GM23248 (cell line): Measurements from ENCODE around the gene PPP2R5A. TPM values are rescaled to one million over a fixed set of nuclear protein-coding genes. Genes with fewer than 3 reads are reported as not detected.

Experiments
- DNase-seq: peaks from one replicate; pipeline ENCODE4 v3.0.0-alpha.2; 2015
- H2AFZ ChIP-seq: fragments of 200-600 bp; sonication (generic); 2 replicates; pipeline ENCODE4 v1.6.1; 2016; ENCODE audit warnings: antibody characterized with exemption
- H3F3A ChIP-seq: fragments of 200-600 bp; sonication (generic); 2 replicates; pipeline ENCODE4 v1.6.1; 2016; ENCODE audit warnings: mild to moderate bottlenecking, antibody characterized with exemption, mixed run types; ENCODE audit not compliant: insufficient read depth
- H3K27ac ChIP-seq: fragments of 200-600 bp; sonication (generic); 2 replicates; pipeline ENCODE4 v1.5.1; 2016; ENCODE audit warnings: mild to moderate bottlenecking
- H3K27me3 ChIP-seq: fragments of 200-600 bp; sonication (generic); replicated peaks from 2 replicates; pipeline ENCODE4 v1.6.1; 2016; ENCODE audit warnings: mild to moderate bottlenecking; ENCODE audit not compliant: insufficient read depth
- H3K36me3 ChIP-seq: fragments of 200-600 bp; sonication (generic); 2 replicates; pipeline ENCODE4 v1.6.1; 2016; ENCODE audit warnings: low read depth, mild to moderate bottlenecking
- H3K4me1 ChIP-seq: fragments of 200-600 bp; sonication (generic); 2 replicates; pipeline ENCODE4 v1.6.1; 2016; ENCODE audit warnings: mild to moderate bottlenecking; ENCODE audit not compliant: insufficient read depth
- H3K4me2 ChIP-seq: fragments of 200-600 bp; sonication (generic); one replicate; pipeline ENCODE4 v1.6.1; 2016; ENCODE audit warnings: mild to moderate bottlenecking; ENCODE audit not compliant: unreplicated experiment
- H3K4me3 ChIP-seq: fragments of 200-600 bp; sonication (generic); 2 replicates; pipeline ENCODE4 v1.5.1; 2016; ENCODE audit warnings: mild to moderate bottlenecking
- H3K79me2 ChIP-seq: fragments of 200-600 bp; sonication (generic); 2 replicates; pipeline ENCODE4 v1.6.1; 2016; ENCODE audit warnings: mild to moderate bottlenecking; ENCODE audit not compliant: insufficient read depth
- H3K9ac ChIP-seq: fragments of 200-600 bp; sonication (generic); 2 replicates; pipeline ENCODE4 v1.6.1; 2016; ENCODE audit warnings: mild to moderate bottlenecking
- H3K9me2 ChIP-seq: fragments of 200-600 bp; sonication (generic); 2 replicates; pipeline ENCODE4 v1.6.1; 2016; ENCODE audit warnings: mixed run types, mild to moderate bottlenecking, moderate library complexity; ENCODE audit not compliant: insufficient read depth
- H3K9me3 ChIP-seq: fragments of 200-600 bp; sonication (generic); one replicate; pipeline ENCODE4 v1.6.1; 2017; ENCODE audit warnings: low read depth
- H4K20me1 ChIP-seq: fragments of 200-600 bp; sonication (generic); 2 replicates; pipeline ENCODE4 v1.6.0; 2016; ENCODE audit not compliant: insufficient read depth
- EZH2 ChIP-seq: fragments of 200-600 bp; sonication (generic); IDR thresholded peaks from 2 replicates; pipeline ENCODE4 v1.6.1; 2018; ENCODE audit warnings: antibody characterized with exemption, mild to moderate bottlenecking; ENCODE audit not compliant: insufficient read depth, poor library complexity, severe bottlenecking
- EZH2phosphoT487 ChIP-seq: fragments of 200-600 bp; sonication (generic); IDR thresholded peaks from 2 replicates; pipeline ENCODE4 v1.6.1; 2018; ENCODE audit warnings: antibody characterized with exemption, moderate library complexity, mild to moderate bottlenecking, low read depth; ENCODE audit not compliant: insufficient read depth
- WGBS, 2 experiments: methylation state at CpG; one replicate each; pipeline ENCODE4 v1.1.6; 2015 to 2017; ENCODE audit warnings: low lambda C conversion rate in 2 of 2, low coverage in 1 of 2; ENCODE audit errors: missing lambda C conversion rate in 2 of 2; 5-methylcytosine and 5-hydroxymethylcytosine counted together
- in situ Hi-C: fragments of 300-500 bp; cut with MboI; formaldehyde crosslinking; loops from 2 replicates; pipeline ENCODE4 v1.15.0; 2020
- polyA plus RNA-seq: library from polyadenylated mRNA; unstranded; fragments of >200 nt; fragmentation: Nextera tagmentation; extraction: Ambion mirVana; gene quantifications from 2 replicates; pipeline ENCODE4 v1.2.1, GENCODE V29; 2016
- total RNA-seq: library from RNA; depleted of rRNA; stranded (reverse); fragments of >200 nt; shearing (Covaris generic); gene quantifications from 2 replicates; pipeline ENCODE4 v1.2.3, GENCODE V29; 2014

Gene PPP2R5A
- total and polyA plus RNA-seq, 2 experiments from 2014 or later = 13.9 to 31.7 TPM

- Histone ChIP-seq H3K4me2 (no peak overlapping the region), H3K79me2 (no peaks in the 10 kb centered on the region), H3K9me2 (no peaks in the 10 kb centered on the region), H2AFZ (no peak overlapping the region), H3K4me1 (no peaks in the 10 kb centered on the region), H3K4me3 (no peak overlapping the region), H3F3A (no peaks in the 10 kb centered on the region), H4K20me1 (no peaks in the 10 kb centered on the region), H3K27me3 (peaks cover 8% of the 10 kb centered on the region; the same call in 1 of the 2 replicates), H3K9me3 (no peaks in the 10 kb centered on the region), H3K9ac (no peak overlapping the region), H3K27ac (no peak overlapping the region), H3K36me3 (no peaks in the 10 kb centered on the region)
- DNase-seq = no peak
- TF ChIP-seq EZH2 (no peak), EZH2phosphoT487 (no peak)
- 68 to 79% methylated on average over 2 of the region's 2 CpGs for WGBS, 2 experiments
- in situ Hi-C loops = no loop called here
These were observed 14.0 kb upstream of the PPP2R5A start for GRCh38 chr1:212271234-212271633.

- no peak for DNase-seq
- H3K27me3 ChIP-seq = peaks cover 8% of the 10 kb centered on the region; the same call in 1 of the 2 replicates
- H2AFZ ChIP-seq = no peak overlapping the region
- H3K4me3 ChIP-seq = no peak overlapping the region
- no peak for TF ChIP-seq EZH2phosphoT487
- no peak for TF ChIP-seq EZH2
- WGBS, 2 experiments = 74 to 82% methylated on average over 3 of the region's 3 CpGs
- H3K79me2 ChIP-seq = no peaks in the 10 kb centered on the region
- H3K36me3 ChIP-seq = no peaks in the 10 kb centered on the region
- H3K9me2 ChIP-seq = no peaks in the 10 kb centered on the region
- no peaks in the 10 kb centered on the region for H4K20me1 ChIP-seq
- H3K4me2 ChIP-seq = no peak overlapping the region
- no peak overlapping the region for H3K27ac ChIP-seq
- in situ Hi-C loops = no loop called here
- H3K9ac ChIP-seq = no peak overlapping the region
- no peaks in the 10 kb centered on the region for H3F3A ChIP-seq
- H3K9me3 ChIP-seq = no peaks in the 10 kb centered on the region
- H3K4me1 ChIP-seq = no peaks in the 10 kb centered on the region
These were observed 13.3 kb upstream of the PPP2R5A start for GRCh38 chr1:212271823-212272485.

DNA sequence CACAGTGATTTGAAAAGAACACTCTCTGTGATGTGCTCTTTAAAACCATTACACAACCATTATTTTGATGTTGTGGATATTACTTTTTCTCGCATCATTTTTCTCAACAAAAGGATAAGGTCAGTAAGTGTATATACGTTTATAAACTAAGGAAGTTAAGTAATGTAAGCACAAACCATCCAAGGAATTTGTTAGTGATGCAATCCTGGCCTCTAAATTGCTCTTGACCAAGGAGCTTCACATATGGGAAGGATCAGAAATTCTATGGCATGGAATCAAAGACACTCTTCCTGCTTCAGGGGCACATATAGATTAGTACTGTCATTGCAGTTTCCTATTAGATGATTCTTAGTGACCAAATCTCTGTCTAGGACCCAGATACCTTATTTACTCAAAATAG, 3.6 kb upstream of the PPP2R5A start:
- TF ChIP-seq EZH2 (no peak), EZH2phosphoT487 (no peak)
- no peaks in the 10 kb centered on the region for H3K9me3 ChIP-seq
- 47 to 53% methylated on average over 2 of the region's 2 CpGs for WGBS, 2 experiments
- no peaks in the 10 kb centered on the region for H3K4me1 ChIP-seq
- no peak overlapping the region for H3K4me2 ChIP-seq
- H3K9me2 ChIP-seq = no peaks in the 10 kb centered on the region
- in situ Hi-C loops = no loop called here
- peaks cover 7% of the 10 kb centered on the region for H3K79me2 ChIP-seq
- H3F3A ChIP-seq = no peaks in the 10 kb centered on the region
- H2AFZ ChIP-seq = no peak overlapping the region
- no peak overlapping the region for H3K27ac ChIP-seq
- peak; percentile 11 for DNase-seq
- no peaks in the 10 kb centered on the region for H4K20me1 ChIP-seq
- H3K4me3 ChIP-seq = no peak overlapping the region
- H3K27me3 ChIP-seq = no peaks in the 10 kb centered on the region
- H3K9ac ChIP-seq = no peak overlapping the region
- H3K36me3 ChIP-seq = no peaks in the 10 kb centered on the region

DNA sequence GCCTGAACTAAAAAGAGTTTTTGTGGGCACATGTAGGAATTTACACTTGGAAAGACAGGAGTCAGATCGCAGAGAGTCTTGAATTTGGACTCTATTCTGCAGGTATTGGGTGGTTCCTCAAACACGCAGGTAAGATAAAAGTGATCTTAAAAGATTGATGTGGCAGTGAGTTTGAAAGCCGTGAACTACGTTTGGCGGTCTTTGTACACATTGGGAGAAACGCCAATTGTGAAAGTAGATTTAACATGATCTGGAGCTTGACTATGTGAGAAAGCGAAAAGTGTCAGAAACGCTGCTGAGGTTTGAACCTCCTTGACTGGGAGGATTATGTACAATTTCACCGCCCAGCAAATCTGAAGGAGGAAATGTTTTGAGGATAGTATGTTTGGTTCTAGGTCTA, 1.5 kb upstream of the PPP2R5A start:
- H3K4me3 ChIP-seq = no peak overlapping the region
- no peak overlapping the region for H2AFZ ChIP-seq
- WGBS, 2 experiments = 88 to 92% methylated on average over 9 of the region's 9 CpGs
- H3K79me2 ChIP-seq = peaks cover 28% of the 10 kb centered on the region
- no peak overlapping the region for H3K27ac ChIP-seq
- DNase-seq = no peak
- no peak overlapping the region for H3K4me2 ChIP-seq
- H3K9me2 ChIP-seq = no peaks in the 10 kb centered on the region
- no peak overlapping the region for H3K9ac ChIP-seq
- TF ChIP-seq EZH2phosphoT487 = no peak
- no peak for TF ChIP-seq EZH2
- no peaks in the 10 kb centered on the region; the same call in 1 of the 2 replicates for H4K20me1 ChIP-seq
- H3K9me3 ChIP-seq = no peaks in the 10 kb centered on the region
- H3K36me3 ChIP-seq = no peaks in the 10 kb centered on the region
- in situ Hi-C loops = no loop called here
- peaks cover 17% of the 10 kb centered on the region for H3K4me1 ChIP-seq
- peaks cover 10% of the 10 kb centered on the region; the same call in 1 of the 2 replicates for H3F3A ChIP-seq
- H3K27me3 ChIP-seq = no peaks in the 10 kb centered on the region

- peaks cover 34% of the 10 kb centered on the region for H3K79me2 ChIP-seq
- no peaks in the 10 kb centered on the region; the same call in 1 of the 2 replicates for H4K20me1 ChIP-seq
- peak overlapping the region; percentile 86 for H3K4me2 ChIP-seq
- H3K9me2 ChIP-seq = no peaks in the 10 kb centered on the region
- TF ChIP-seq EZH2 (no peak), EZH2phosphoT487 (no peak)
- peak; percentile 60 for DNase-seq
- no peak overlapping the region; the same call in 1 of the 2 replicates for H3K27ac ChIP-seq
- peaks cover 19% of the 10 kb centered on the region for H3K4me1 ChIP-seq
- WGBS, 2 experiments = 20 to 21% methylated on average over 14 of the region's 14 CpGs
- no peaks in the 10 kb centered on the region for H3K27me3 ChIP-seq
- peak overlapping the region; percentile 83 for H3K9ac ChIP-seq
- H3K4me3 ChIP-seq = peak overlapping the region; percentile 96
- in situ Hi-C loops = no loop called here
- no peaks in the 10 kb centered on the region for H3K36me3 ChIP-seq
- no peaks in the 10 kb centered on the region for H3K9me3 ChIP-seq
- H3F3A ChIP-seq = peaks cover 10% of the 10 kb centered on the region; the same call in 1 of the 2 replicates
- H2AFZ ChIP-seq = peak overlapping the region; percentile 99
These were observed 872 bp upstream of the PPP2R5A start for GRCh38 chr1:212284332-212284743.
